GM10266 (cell line): ENCODE measurements around the gene FLRT3.

ENCODE experiments used
- DNase-seq: peaks from one replicate; pipeline ENCODE4 v3.0.0; 2012; ENCODE audit errors: extremely low spot score
- TF ChIP-seq, protein P1 (sequence below): IDR thresholded peaks from 2 replicates; pipeline ENCODE4 v1.5.1; 2012; ENCODE audit warnings: mild to moderate bottlenecking, low read depth; ENCODE audit not compliant: control insufficient read depth, insufficient read depth; ENCODE audit errors: missing control alignments

FLRT3 gene

GRCh38 chr20:14337400-14338171 lies at the start of gene FLRT3:
FLRT3 (minus strand) TSS chr20:14337612; CDS start chr20:14327506, 10,106 bp downstream.
- TF ChIP-seq, protein P1, sequence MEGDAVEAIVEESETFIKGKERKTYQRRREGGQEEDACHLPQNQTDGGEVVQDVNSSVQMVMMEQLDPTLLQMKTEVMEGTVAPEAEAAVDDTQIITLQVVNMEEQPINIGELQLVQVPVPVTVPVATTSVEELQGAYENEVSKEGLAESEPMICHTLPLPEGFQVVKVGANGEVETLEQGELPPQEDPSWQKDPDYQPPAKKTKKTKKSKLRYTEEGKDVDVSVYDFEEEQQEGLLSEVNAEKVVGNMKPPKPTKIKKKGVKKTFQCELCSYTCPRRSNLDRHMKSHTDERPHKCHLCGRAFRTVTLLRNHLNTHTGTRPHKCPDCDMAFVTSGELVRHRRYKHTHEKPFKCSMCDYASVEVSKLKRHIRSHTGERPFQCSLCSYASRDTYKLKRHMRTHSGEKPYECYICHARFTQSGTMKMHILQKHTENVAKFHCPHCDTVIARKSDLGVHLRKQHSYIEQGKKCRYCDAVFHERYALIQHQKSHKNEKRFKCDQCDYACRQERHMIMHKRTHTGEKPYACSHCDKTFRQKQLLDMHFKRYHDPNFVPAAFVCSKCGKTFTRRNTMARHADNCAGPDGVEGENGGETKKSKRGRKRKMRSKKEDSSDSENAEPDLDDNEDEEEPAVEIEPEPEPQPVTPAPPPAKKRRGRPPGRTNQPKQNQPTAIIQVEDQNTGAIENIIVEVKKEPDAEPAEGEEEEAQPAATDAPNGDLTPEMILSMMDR = peak; percentile 69
- peak; percentile 49 for DNase-seq

- TF ChIP-seq, protein P1 = no peak
- no peak for DNase-seq
Measured at GRCh38 chr20:14386726-14387125, 49.3 kb upstream of the FLRT3 start.

DNA sequence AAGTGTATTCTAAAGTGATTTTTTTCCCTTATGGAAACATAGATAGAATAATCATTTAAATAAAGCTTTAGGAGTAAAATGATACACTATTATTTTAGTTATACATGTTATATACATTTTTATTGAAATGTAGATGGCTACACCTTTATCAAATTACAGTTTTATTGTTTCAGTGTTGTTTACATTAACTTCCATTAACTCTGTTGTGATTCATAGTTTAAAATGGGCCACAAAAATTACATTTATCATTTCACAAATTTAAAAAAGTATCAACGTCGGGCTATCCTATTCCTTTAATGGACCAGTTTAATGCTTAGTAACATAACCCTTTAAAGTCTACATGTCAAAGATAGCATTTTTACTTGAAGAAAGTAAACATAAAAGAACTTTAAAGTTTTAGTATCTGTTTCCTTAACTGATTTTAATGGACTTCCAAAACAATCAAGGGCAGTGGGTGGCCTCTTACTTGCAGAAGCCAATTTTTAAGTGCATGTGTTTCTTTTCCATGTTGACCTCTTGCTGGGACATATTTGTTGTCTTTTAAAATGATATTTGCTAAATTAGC lies 47.8 kb upstream of the FLRT3 start:
- TF ChIP-seq, protein P1 = no peak
- no peak for DNase-seq

- no peak for DNase-seq
- TF ChIP-seq, protein P1 = no peak
Measured at GRCh38 chr20:14384416-14385175, 47.2 kb upstream of the FLRT3 start.

DNA sequence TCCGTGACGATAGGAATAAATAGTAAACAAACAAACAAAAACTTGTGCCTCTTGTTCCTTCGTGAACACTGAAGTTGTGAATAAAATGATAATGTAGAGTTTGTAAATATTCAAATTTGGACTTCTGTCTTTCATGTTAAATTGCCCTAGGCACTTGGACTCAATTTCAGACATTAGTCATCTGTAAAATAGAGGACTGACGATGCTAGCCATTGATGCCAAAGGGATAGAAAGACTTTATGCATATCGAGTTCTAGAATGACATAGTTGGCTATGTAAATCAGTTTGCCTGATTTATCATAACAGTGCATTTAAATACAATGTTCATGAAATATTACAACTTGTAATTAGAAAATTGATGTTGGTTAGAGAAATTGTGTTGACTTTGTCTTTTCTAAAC lies 45.9 kb upstream of the FLRT3 start:
- TF ChIP-seq, protein P1 = no peak

DNA sequence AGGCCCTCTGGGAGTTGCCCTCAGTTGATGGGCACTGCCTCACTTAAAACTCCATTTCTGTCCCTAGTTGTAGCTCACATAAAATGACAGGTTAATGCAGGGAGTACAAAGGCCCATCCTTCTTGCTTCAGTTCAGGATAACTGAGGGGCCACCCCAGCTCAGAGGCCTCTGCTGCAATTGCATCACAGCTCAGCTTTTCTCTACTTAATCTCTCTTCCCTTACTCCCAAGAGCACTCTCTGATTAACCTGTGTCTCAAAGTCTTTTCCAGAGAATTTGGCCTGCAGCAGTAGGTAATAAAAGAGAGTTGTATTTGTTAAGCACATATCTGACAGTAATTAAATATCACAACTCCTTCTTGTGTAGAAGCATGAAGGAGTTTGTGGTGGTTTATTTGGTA lies 40.9 kb upstream of the FLRT3 start:
- no peak for DNase-seq
- TF ChIP-seq, protein P1 = no peak

More for the DNA sequence above, 45.9 kb upstream of the FLRT3 start:
- DNase-seq = no peak
